ENCODE results near the gene RNF133. TPM values are rescaled to one million over a fixed set of nuclear protein-coding genes. Genes with fewer than 3 reads are reported as not detected.

RNF133 gene
- total and polyA plus RNA-seq, 10 of the 15 experiments (the other 5 are each of a cell fraction or from before 2014, with no cell fraction given) = 0.05 TPM; not detected in 9

DNA sequence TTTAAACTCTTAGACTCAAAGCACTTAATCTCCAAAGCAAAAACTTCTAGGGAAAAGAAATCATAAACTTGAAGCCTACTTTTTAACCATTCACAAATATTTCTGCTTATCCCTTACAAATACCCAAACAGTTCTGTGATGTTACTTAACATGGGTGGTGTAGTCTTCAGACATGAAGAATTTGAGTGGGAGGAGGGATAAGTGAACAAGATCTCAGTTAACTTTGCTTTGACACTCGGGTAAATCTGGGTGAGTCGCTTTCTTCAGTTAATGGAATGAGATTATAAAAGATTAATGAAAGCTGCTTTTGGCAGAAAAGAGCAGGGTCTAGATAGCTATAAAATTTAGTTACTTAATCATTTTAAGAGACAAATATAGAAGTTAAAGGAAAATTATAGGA is 47.5 kb downstream of the RNF133 start:
- no peaks in the 10 kb centered on the region for H3K36me3 ChIP-seq (ENCODE audit: control insufficient read depth in 2 of 2, insufficient read depth in 2 of 2, low read length in 1 of 2)
- 87% methylated on average over 2 of the region's 2 CpGs for WGBS (ENCODE audit: insufficient coverage, insufficient replicate concordance, low lambda C conversion rate, missing lambda C conversion rate)
- ChIA-PET CTCF (interaction anchor here (0.6 kb wide), 1 partner anchor 12 kb away, joined by 3 read pairs; no protein-coding TSS in a partner anchor), SMC1A (ENCODE audit: uncharacterized antibody, unreplicated experiment) (interaction anchor here (3.5 kb wide), 1 partner anchor 13 kb away, joined by 30 read pairs; no protein-coding TSS in a partner anchor), POLR2A (interaction anchor here (0.6 kb wide), 1 partner anchor 87 kb away, joined by 3 read pairs; no protein-coding TSS in a partner anchor), RAD21 (ENCODE audit: unreplicated experiment) (no interaction called here)
- no peaks in the 10 kb centered on the region for H3K79me2 ChIP-seq (ENCODE audit: control insufficient read depth, insufficient read depth, low read length)
- TF ChIP-seq SRF (IDR thresholded peaks at IDR 0.05; ENCODE audit: low read depth in 2 of 2, low read length in 2 of 2) (no peak), CBX3 (IDR thresholded peaks at IDR 0.05; ENCODE audit: borderline replicate concordance, low read depth) (no peak), EP300 (IDR thresholded peaks at IDR 0.05; ENCODE audit: borderline replicate concordance in 1 of 2, control insufficient read depth in 1 of 2, low read depth in 2 of 2, low read length in 2 of 2) (no peak), FOXM1 (IDR thresholded peaks at IDR 0.05; ENCODE audit: low read depth, low read length) (no peak), BCL11A (IDR thresholded peaks at IDR 0.05; ENCODE audit: low read depth, low read length) (no peak), TARDBP (IDR thresholded peaks at IDR 0.05; ENCODE audit: borderline replicate concordance) (no peak)
- FAIRE-seq (no peak), ATAC-seq (no peak), DNase-seq (ENCODE audit: low read depth, low spot score) (no peak)
- H3K9ac ChIP-seq (ENCODE audit: control insufficient read depth, insufficient read depth, low read length) = no peak overlapping the region
- H3K27me3 ChIP-seq (replicated peaks in 1 of 2; ENCODE audit: control insufficient read depth in 2 of 2, insufficient read depth in 2 of 2, low read length in 1 of 2) = no peaks in the 10 kb centered on the region
- intact Hi-C loops (cut with micrococcal nuclease; ENCODE audit: unreplicated experiment) = no loop called here
- no peaks in the 10 kb centered on the region for H4K20me1 ChIP-seq (ENCODE audit: control insufficient read depth, insufficient read depth)
- H3K27ac ChIP-seq (ENCODE audit: control insufficient read depth, insufficient read depth) = no peak overlapping the region
- H2AFZ ChIP-seq (ENCODE audit: control insufficient read depth, low read depth, low read length) = no peak overlapping the region
- H3K4me2 ChIP-seq (ENCODE audit: control insufficient read depth, insufficient read depth) = no peak overlapping the region
- no peaks in the 10 kb centered on the region for H3K4me1 ChIP-seq (ENCODE audit: control insufficient read depth, insufficient read depth, low read length)
- no peak overlapping the region for H3K4me3 ChIP-seq
- no TSS peak for BruUV-seq (replicated peaks)
- no peaks in the 10 kb centered on the region for H3K9me3 ChIP-seq (replicated peaks; ENCODE audit: control insufficient read depth, insufficient read depth, low read length)
- in situ Hi-C loops (cut with MboI) = no loop called here

Small RNA genes lying within 50 kb of the gene (small RNA-seq; reads per million reads assigned to genes)
- not detected for gene AC006463.1

Other genes with a start within 250 kb of the RNF133 start
- gene RNF148, start 3.8 kb upstream of the RNF133 start, total RNA-seq (2014; rRNA removed) = 0.16 and 0.17 TPM in 2 replicates
- 0.14 TPM in 1 of 2 replicates, not detected in the other for gene RNF148, start 3.8 kb upstream of the RNF133 start, total RNA-seq (2014; rRNA removed; fragmentation: Illumina TruSeq; extraction: Trizol)
- gene RNF148, start 3.8 kb upstream of the RNF133 start, total RNA-seq (2021) = not detected in 2 replicates
- gene RNF148, start 3.8 kb upstream of the RNF133 start, polyA plus RNA-seq (2011; rRNA removed) = 0.22 and 0.27 TPM in 2 replicates
- gene RNF148, start 3.8 kb upstream of the RNF133 start, polyA plus RNA-seq (2014; fragmentation: Illumina TruSeq; extraction: Trizol) = 0.06 TPM in 1 of 2 replicates, not detected in the other
- not detected for gene RNF148, start 3.8 kb upstream of the RNF133 start, polyA plus RNA-seq (2014; fragmentation: Nextera tagmentation; extraction: Ambion mirVana)
- gene RNF148, start 3.8 kb upstream of the RNF133 start, polyA plus RNA-seq (2014; rRNA removed) = not detected in 2 replicates
- gene RNF148, start 3.8 kb upstream of the RNF133 start, polyA plus RNA-seq (2016; fragmentation: Nextera tagmentation; extraction: Ambion mirVana) = not detected
- gene CADPS2, start 187.3 kb upstream of the RNF133 start, total RNA-seq (2014; rRNA removed) = 0.22 and 0.23 TPM in 2 replicates
- 0.37 and 0.40 TPM in 2 replicates for gene CADPS2, start 187.3 kb upstream of the RNF133 start, total RNA-seq (2014; rRNA removed; fragmentation: Illumina TruSeq; extraction: Trizol)
- 0.18 and 0.53 TPM in 2 replicates for gene CADPS2, start 187.3 kb upstream of the RNF133 start, total RNA-seq (2021)
- 7.5 and 10.2 TPM in 2 replicates for gene CADPS2, start 187.3 kb upstream of the RNF133 start, polyA plus RNA-seq (2011; rRNA removed)
- gene CADPS2, start 187.3 kb upstream of the RNF133 start, polyA plus RNA-seq (2014; fragmentation: Illumina TruSeq; extraction: Trizol) = 0.29 and 0.30 TPM in 2 replicates
- under 1 TPM; 0.16 TPM for gene CADPS2, start 187.3 kb upstream of the RNF133 start, polyA plus RNA-seq (2014; fragmentation: Nextera tagmentation; extraction: Ambion mirVana)
- gene CADPS2, start 187.3 kb upstream of the RNF133 start, polyA plus RNA-seq (2014; rRNA removed) = 0.16 and 0.27 TPM in 2 replicates
- under 1 TPM; 0.05 to 0.35 TPM for gene CADPS2, start 187.3 kb upstream of the RNF133 start, polyA plus RNA-seq (2016; fragmentation: Nextera tagmentation; extraction: Ambion mirVana)